Heart left ventricle (tissue), 13 donors: ENCODE data around the gene HES1.

Source experiments
- CTCF ChIP-seq, 12 donors: fragments of 200-600 bp; sonication (generic) in 4 of 12; IDR thresholded peaks; one replicate each; pipeline versions ENCODE4 v1.5.0 to v1.8.0; 2018 to 2022; ENCODE audit warnings: antibody characterized with exemption in 12 of 12, mild to moderate bottlenecking in 5 of 12
- POLR2A ChIP-seq, 2 donors: fragments of 450-650 bp; IDR thresholded peaks; one replicate each; pipeline ENCODE4 v1.6.1; 2017; ENCODE audit warnings: antibody characterized with exemption in 2 of 2, mild to moderate bottlenecking in 2 of 2, moderate library complexity in 2 of 2
- donor health status: ischemic (EF 13 %, LVEDD 7.1; RV severe dilation, severe dysfunction).
- donor health status: DM: no; HTN: yes; CAD: no.
- donor health status: DM: no; HTN: no; CAD: no.
- donor health status: ischemic (EF 25% LVEDD 6.9; RV normal size, moderate dysfunction).
- donor health status: ischemic (EF 25% LVEDD 5.7; RV mildly dilated, moderate dysfunction).
- donor health status: ischemic (EF 35%, LVEDD 5.7; RV mildly dilated, moderate dysfunction).
- donor health status: nonischemic (EF 11% LVEDD 7.7; RV severe dilation, severe dysfunction).
- donor health status: DM: yes; HTN: yes; CAD: no.
- donor health status: PGD.
- donor health status: ischemic (EF 29% LVEDD 5.4; RV normal size, mild dysfunction).
- donor health status: nonischemic (EF 23%, LVEDD 6.1; RV moderate dilation, normal function).

GRCh38 chr3:194177141-194177540, 41.2 kb downstream of the HES1 start:
- TF ChIP-seq POLR2A (IDR thresholded peaks at IDR 0.05) = no peak
- no peak for TF ChIP-seq CTCF (IDR thresholded peaks at IDR 0.05)
